SU-DHL-6 (cell line): ENCODE data around the gene TICAM1.

ENCODE experiments used
- EZH2phosphoT487 ChIP-seq: fragments of 200-600 bp; sonication (generic), shearing (Covaris generic); conservative IDR thresholded peaks from 2 replicates; pipeline ENCODE4 v1.6.1; 2018; ENCODE audit warnings: mild to moderate bottlenecking, antibody characterized with exemption, low read length, moderate library complexity, mixed read lengths
- TF ChIP-seq, protein P1 (sequence below): fragments of 200-600 bp; sonication (generic); IDR thresholded peaks from one replicate; pipeline ENCODE4 v1.5.1; 2017; ENCODE audit warnings: antibody characterized with exemption, mild to moderate bottlenecking, low read length, moderate library complexity; ENCODE audit not compliant: insufficient read depth, poor library complexity, severe bottlenecking

DNA sequence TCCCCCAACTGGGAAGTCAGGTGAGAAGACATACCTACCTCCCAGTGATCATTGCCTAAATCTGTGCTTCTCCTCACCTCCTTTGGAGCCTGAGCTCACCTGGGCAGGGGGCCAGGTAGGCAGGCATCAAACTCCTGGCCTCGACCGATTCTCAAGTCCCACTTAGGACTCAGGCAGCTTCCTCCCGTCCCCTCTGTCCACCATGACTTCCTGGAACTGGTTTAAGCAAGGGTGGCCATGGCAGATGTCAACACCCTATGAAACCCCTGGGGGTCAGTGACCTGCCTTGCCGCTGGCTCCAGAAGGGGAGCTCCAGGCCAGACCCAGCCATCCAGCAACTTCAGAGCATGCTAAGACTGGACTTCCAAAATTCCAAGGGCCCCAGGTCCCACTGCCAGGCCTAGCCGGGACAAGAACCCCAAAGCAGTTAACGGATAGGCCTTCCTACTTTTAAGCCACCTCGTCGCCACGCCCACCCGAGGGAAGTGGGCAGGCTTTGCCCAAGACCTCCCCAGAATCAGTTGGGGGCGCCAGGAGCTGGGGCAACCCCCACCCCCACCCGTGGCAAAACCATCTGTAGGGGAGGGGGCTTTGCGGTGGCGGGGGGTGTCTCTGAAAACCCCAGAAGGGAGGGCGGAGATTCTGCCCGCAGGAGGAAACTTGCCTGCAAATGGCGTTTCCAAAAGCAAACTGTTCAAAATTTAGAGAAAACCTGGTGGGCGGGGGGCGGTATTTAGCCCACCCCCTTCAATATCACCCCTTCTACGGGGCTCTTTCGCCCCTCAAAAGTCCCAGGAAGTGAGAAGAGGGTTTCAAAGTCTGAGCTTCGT, 35.3 kb upstream of the TICAM1 start:
- TF ChIP-seq, protein P1, sequence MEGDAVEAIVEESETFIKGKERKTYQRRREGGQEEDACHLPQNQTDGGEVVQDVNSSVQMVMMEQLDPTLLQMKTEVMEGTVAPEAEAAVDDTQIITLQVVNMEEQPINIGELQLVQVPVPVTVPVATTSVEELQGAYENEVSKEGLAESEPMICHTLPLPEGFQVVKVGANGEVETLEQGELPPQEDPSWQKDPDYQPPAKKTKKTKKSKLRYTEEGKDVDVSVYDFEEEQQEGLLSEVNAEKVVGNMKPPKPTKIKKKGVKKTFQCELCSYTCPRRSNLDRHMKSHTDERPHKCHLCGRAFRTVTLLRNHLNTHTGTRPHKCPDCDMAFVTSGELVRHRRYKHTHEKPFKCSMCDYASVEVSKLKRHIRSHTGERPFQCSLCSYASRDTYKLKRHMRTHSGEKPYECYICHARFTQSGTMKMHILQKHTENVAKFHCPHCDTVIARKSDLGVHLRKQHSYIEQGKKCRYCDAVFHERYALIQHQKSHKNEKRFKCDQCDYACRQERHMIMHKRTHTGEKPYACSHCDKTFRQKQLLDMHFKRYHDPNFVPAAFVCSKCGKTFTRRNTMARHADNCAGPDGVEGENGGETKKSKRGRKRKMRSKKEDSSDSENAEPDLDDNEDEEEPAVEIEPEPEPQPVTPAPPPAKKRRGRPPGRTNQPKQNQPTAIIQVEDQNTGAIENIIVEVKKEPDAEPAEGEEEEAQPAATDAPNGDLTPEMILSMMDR = no peak
- TF ChIP-seq EZH2phosphoT487 = no peak
